Loucy (cell line): ENCODE measurements around the gene ZBED4.

Experiments used
- H2AFZ ChIP-seq: fragments of 200-600 bp; sonication (generic); 2 replicates; pipeline ENCODE4 v1.6.0; 2016; ENCODE audit warnings: antibody characterized with exemption, mild to moderate bottlenecking, low read length, moderate library complexity
- H3F3A ChIP-seq: fragments of 200-600 bp; 2 replicates; pipeline ENCODE4 v1.6.0; 2016; ENCODE audit warnings: antibody characterized with exemption, low read depth, mild to moderate bottlenecking
- H3K27me3 ChIP-seq: fragments of 200-600 bp; sonication (generic); 2 replicates; pipeline ENCODE4 v1.6.1; 2014; ENCODE audit warnings: low read length, mild to moderate bottlenecking; ENCODE audit not compliant: insufficient read depth, poor library complexity, severe bottlenecking
- H3K36me3 ChIP-seq: fragments of 200-600 bp; sonication (generic); 2 replicates; pipeline ENCODE4 v1.6.1; 2016; ENCODE audit warnings: low read length; ENCODE audit not compliant: insufficient read depth
- H3K4me1 ChIP-seq: fragments of 200-600 bp; sonication (generic); 2 replicates; pipeline ENCODE4 v1.5.1; 2014; ENCODE audit warnings: low read length, mild to moderate bottlenecking; ENCODE audit not compliant: insufficient read depth, poor library complexity, severe bottlenecking
- H3K4me2 ChIP-seq: fragments of 200-600 bp; sonication (generic); 2 replicates; pipeline ENCODE4 v1.6.0; 2014; ENCODE audit warnings: antibody characterized with exemption, low read length, low read depth, mild to moderate bottlenecking; ENCODE audit not compliant: poor library complexity, severe bottlenecking
- H3K4me3 ChIP-seq: fragments of 200-600 bp; sonication (generic); 2 replicates; pipeline ENCODE4 v1.5.1; 2014; ENCODE audit warnings: low read length, mild to moderate bottlenecking, mixed read lengths; ENCODE audit not compliant: poor library complexity, severe bottlenecking
- H3K79me2 ChIP-seq: fragments of 200-600 bp; sonication (generic); 2 replicates; pipeline ENCODE4 v1.6.1; 2014; ENCODE audit warnings: low read length; ENCODE audit not compliant: insufficient read depth
- H3K9ac ChIP-seq: fragments of 200-600 bp; sonication (generic); 2 replicates; pipeline ENCODE4 v1.6.0; 2014; ENCODE audit warnings: mild to moderate bottlenecking, low read depth, low read length, moderate library complexity; ENCODE audit not compliant: poor library complexity, severe bottlenecking
- H3K9me2 ChIP-seq: fragments of 200-600 bp; sonication (generic); replicated peaks from 2 replicates; pipeline ENCODE4 v1.6.1; 2016; ENCODE audit warnings: low read depth, low read length, mixed read lengths
- H3K9me3 ChIP-seq: fragments of 200-600 bp; sonication (generic); 2 replicates; pipeline ENCODE4 v1.6.1; 2014; ENCODE audit warnings: mild to moderate bottlenecking, antibody characterized with exemption, low read length, low read depth; ENCODE audit not compliant: insufficient read depth
- H4K20me1 ChIP-seq: fragments of 200-600 bp; sonication (generic); 2 replicates; pipeline ENCODE4 v1.6.0; 2014; ENCODE audit warnings: antibody characterized with exemption, low read length, mild to moderate bottlenecking; ENCODE audit not compliant: insufficient read depth, poor library complexity, severe bottlenecking
- EZH2phosphoT487 ChIP-seq: fragments of 200-600 bp; IDR thresholded peaks from 2 replicates; pipeline ENCODE4 v1.6.1; 2018; ENCODE audit warnings: antibody characterized with exemption, mild to moderate bottlenecking, moderate library complexity, borderline replicate concordance
- TF ChIP-seq, protein P1 (sequence below): fragments of 200-600 bp; sonication (generic); conservative IDR thresholded peaks from 2 replicates; pipeline ENCODE4 v1.5.1; 2014; ENCODE audit warnings: mild to moderate bottlenecking, antibody characterized with exemption, low read length

Gene ZBED4

DNA sequence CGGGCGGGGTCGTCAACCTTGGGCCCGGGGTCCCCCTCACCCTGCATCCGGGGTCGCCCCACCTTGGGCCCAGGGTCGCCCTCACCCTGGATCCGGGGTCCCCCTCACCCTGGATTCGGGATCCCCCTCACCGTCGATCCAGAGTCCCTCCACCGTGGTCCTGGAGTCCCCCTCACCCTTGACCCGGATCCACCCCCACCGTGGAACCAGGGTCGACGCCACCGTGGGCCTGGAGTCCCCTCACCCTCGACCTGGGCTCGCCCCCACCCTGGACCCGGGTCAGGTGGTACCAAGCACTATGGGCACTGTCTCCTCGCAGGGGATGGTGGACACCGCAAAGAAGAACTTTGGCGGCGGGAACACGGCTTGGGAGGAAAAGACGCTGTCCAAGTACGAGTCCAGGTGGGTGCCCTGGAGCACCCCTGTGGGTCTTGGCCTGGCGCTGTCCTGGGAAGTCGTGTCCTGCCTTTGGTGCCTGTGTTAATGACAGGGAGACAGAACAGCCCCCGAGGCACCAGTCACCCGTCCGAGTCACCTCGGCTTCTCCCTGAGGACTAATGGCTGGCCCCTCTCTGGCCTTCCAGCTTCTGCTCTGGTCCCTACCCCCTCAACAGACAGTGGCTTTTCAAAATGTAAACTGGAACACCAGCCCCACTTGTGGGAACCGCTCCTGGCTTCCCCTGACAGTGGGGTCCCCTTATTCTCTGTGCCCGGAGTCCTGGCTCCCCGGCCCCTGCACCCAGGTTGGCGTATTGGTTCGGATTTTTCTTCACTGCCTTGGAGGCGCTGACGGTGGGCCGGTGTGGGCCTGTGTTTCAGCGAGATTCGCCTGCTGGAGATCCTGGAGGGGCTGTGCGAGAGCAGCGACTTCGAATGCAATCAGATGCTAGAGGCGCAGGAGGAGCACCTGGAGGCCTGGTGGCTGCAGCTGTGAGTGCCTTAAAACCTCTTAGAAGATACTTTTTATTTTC, 65.6 kb downstream of the ZBED4 start:
- Histone ChIP-seq H3K4me1 (peaks cover 5% of the 10 kb centered on the region), H3K9ac (peak overlapping the region; percentile 66), H3K4me3 (peak overlapping the region; percentile 78), H3K4me2 (peak overlapping the region; percentile 66), H3K36me3 (no peaks in the 10 kb centered on the region), H3K79me2 (peaks cover 3% of the 10 kb centered on the region; the same call in 1 of the 2 replicates), H3K9me2 (no peaks in the 10 kb centered on the region), H3K27me3 (no peaks in the 10 kb centered on the region), H4K20me1 (peaks cover 2% of the 10 kb centered on the region), H3F3A (no peaks in the 10 kb centered on the region), H2AFZ (no peak overlapping the region), H3K9me3 (no peaks in the 10 kb centered on the region)
- no peak for TF ChIP-seq EZH2phosphoT487
- TF ChIP-seq, protein P1, sequence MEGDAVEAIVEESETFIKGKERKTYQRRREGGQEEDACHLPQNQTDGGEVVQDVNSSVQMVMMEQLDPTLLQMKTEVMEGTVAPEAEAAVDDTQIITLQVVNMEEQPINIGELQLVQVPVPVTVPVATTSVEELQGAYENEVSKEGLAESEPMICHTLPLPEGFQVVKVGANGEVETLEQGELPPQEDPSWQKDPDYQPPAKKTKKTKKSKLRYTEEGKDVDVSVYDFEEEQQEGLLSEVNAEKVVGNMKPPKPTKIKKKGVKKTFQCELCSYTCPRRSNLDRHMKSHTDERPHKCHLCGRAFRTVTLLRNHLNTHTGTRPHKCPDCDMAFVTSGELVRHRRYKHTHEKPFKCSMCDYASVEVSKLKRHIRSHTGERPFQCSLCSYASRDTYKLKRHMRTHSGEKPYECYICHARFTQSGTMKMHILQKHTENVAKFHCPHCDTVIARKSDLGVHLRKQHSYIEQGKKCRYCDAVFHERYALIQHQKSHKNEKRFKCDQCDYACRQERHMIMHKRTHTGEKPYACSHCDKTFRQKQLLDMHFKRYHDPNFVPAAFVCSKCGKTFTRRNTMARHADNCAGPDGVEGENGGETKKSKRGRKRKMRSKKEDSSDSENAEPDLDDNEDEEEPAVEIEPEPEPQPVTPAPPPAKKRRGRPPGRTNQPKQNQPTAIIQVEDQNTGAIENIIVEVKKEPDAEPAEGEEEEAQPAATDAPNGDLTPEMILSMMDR: no peak

DNA sequence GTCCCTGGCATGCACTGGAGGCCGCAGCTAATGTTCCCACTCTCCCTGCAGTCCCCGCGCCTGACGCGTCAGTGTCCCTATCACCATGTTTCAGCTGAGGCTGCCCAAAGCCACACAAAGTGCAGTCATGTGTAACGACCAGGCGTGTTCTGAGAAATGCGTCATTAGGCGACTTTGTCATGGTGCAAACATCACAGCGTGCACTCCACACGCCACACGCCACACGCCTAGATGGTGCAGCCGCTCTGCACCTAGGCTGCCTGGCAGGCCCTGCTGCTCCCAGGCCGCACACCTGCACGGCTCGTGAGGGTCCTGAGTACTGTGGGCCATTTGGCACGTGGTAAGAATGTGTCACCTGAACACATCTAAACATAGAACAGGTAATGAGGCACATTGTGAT, 67.2 kb downstream of the ZBED4 start:
- H4K20me1 ChIP-seq: peaks cover 2% of the 10 kb centered on the region
- H3K4me2 ChIP-seq: no peak overlapping the region

GRCh38 chr22:49921508-49922278, 68.0 kb downstream of the ZBED4 start:
- peaks cover 2% of the 10 kb centered on the region for H4K20me1 ChIP-seq
- H3K9me2 ChIP-seq: no peaks in the 10 kb centered on the region
- no peaks in the 10 kb centered on the region for H3K27me3 ChIP-seq
- TF ChIP-seq, protein P1: no peak
- TF ChIP-seq EZH2phosphoT487: no peak
- peaks cover 15% of the 10 kb centered on the region for H3K4me1 ChIP-seq
- no peak overlapping the region for H2AFZ ChIP-seq
- no peaks in the 10 kb centered on the region for H3K36me3 ChIP-seq
- H3K9ac ChIP-seq: no peak overlapping the region
- no peak overlapping the region for H3K4me2 ChIP-seq
- H3F3A ChIP-seq: no peaks in the 10 kb centered on the region
- no peaks in the 10 kb centered on the region for H3K9me3 ChIP-seq
- H3K4me3 ChIP-seq: no peak overlapping the region
- H3K79me2 ChIP-seq: peaks cover 3% of the 10 kb centered on the region; the same call in 1 of the 2 replicates

More for the DNA sequence above, 67.2 kb downstream of the ZBED4 start:
- no peaks in the 10 kb centered on the region for H3K27me3 ChIP-seq
- TF ChIP-seq EZH2phosphoT487: no peak
- TF ChIP-seq, protein P1: no peak
- H3F3A ChIP-seq: no peaks in the 10 kb centered on the region
- H3K4me3 ChIP-seq: no peak overlapping the region
- peaks cover 10% of the 10 kb centered on the region for H3K4me1 ChIP-seq
- no peaks in the 10 kb centered on the region for H3K9me2 ChIP-seq
- H3K9me3 ChIP-seq: no peaks in the 10 kb centered on the region
- H3K36me3 ChIP-seq: no peaks in the 10 kb centered on the region
- H2AFZ ChIP-seq: no peak overlapping the region
- no peak overlapping the region for H3K9ac ChIP-seq
- H3K79me2 ChIP-seq: peaks cover 3% of the 10 kb centered on the region; the same call in 1 of the 2 replicates
